HG03025 (cell line): Measurements from ENCODE around the gene PSMD6.

ENCODE experiments used
- ATAC-seq: cut with Tn5 transposase; IDR thresholded peaks from one replicate; pipeline ENCODE4 v1.9.1; 2021; ENCODE audit warnings: mild to moderate bottlenecking, moderate library complexity; ENCODE audit not compliant: unreplicated experiment, low FRiP score

Gene PSMD6

DNA sequence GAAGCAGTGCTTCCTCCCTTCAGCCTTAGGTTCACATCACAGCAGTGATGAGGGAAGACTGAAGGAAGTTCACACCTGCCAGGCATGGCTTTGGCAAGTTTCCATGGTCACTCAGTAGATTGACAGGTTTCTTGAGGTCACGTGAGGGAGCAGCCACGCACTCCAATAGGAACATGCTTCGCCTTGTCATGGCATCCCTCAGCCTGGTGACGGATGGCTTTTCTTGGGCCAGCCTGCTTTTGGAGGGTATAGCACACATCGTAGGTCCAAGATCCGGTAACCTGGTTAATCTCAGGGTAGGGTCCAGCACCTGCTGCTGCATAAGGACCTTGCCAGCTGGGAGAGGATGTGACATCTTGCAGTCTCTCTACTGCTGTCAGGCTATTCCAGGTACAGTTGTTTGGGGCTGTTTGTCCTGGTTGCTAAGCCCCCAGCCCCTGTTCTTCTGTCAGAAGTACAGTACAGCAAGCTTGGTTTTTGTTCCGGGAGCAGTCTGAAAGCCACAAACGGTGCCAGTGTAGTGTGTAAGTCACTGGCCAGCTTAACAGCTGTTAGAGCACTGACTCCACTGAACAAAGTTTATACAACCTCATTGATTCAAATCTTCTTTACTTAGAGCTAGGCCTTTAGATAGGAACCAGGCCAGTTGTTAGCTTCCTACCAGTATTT, 42.3 kb downstream of the PSMD6 start:
- no peak for ATAC-seq

DNA sequence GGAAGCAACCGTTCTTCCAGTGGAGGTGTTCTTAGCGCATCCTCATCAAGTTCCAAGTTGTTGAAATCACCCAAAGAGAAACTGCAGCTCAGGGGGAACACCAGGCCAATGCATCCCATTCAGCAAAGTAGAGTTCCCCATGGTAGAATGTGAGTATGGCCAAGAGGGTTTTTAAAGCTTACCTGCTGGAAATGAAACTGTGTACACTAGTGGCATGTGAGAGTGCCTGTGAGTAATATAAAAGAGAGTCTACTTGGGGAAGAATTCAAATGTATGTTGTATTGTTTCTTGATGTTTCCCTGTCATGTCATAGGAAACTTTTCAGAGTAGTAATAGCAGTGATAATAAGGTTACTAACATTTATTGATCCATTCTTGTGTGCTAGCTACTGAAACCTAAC, 43.3 kb downstream of the PSMD6 start:
- no peak for ATAC-seq

DNA sequence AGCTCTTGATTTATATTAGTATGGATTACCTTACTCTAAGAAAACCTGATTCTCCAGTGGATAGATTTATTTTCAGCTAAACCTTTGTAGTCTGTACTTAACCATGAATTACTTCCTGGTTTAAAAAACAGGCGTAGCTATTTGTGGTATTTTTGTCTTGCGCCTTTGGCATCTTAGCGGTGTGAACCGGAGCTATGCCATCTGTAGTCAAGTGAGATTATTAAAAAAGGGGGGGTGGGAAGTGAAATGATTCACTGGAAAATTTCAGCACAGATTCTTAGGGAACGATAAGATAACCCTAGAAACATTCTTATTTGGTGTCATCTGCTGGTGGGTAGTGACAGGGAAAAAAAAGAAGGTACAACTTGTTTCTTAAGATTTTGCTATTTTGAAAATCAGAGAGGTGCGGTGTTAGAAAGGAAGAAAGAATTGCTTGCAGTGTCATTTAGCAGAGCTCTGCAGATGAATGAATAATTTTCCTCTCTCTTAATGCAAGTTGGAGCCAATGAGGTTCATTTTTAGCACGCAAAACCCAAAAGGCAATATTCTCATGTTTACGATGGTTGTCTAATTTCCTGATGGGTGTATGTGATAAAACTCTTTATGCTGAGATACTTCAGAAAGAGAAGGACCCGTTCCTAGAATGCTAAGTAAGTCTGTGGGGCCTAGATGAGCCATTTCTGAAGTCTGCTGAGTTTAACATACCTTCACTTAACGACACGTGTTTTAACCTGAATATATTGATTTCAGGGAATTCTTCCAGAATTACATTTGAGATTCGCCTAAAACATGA, 44.0 kb downstream of the PSMD6 start:
- no peak for ATAC-seq

DNA sequence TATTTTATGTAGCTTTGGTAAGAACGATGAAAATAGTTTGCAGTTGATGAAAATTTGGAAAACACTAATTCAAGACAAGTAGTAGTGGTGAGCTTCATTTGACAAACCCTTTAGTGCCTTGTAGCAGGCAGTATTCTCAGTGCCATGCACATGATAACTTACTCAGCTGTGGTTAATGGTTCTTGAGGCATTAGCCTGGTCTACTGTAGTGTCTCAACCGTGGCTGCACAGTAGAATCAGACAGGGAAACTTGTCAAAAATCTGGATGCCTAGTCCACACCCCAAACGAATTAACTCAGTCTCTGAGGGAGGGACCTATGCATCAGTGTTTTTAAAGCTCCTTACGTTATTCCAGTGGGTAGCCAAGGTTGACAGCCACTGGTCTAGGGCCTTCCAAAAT, 45.4 kb downstream of the PSMD6 start:
- no peak for ATAC-seq

DNA sequence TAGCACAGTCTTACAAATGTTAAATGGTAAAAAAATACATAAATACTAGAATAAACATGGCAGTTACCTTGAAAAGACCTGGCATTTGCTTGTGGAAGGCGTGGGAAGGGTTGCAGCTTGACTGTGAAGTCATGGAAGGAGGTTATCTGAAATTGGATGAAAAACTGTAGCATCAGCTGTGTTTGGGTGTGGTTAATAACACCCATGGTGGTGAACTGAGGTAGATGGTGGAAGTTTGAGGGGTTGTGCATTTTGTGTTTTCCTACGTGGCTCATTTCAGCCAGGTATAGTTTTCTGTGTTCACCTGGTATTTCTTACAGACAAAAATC, 46.5 kb downstream of the PSMD6 start:
- no peak for ATAC-seq

DNA sequence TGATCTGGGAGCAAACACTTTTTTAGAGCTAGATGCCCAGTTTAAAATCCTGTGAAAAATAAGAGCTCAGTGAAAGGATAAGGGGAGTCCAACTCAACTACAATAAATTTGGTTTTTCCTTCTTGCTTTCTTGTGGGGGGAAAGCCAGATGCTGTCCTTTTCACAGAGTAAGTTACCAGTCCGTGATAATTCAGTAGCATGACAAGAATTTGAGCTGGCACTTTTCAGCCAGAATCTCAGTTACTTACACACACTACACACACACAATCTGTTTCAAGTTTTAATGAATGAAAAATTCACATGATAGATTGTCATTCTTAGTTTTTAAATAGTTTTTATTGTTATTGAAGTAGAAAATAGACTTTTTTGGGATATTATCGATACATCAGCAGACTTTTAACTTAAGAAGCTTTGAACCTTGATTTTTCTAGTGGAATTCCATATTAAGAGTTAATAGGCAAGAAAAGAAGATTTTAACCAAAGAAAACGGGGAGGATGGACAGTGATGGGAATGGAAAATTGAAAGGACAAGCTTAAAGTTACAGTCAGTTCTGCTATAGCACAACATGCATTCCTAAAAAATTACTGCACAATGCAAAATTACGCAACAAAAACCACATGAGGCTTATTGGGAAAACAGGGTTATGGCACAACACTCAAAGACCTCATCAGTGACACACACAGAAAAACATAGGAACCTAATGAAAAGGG, 47.0 kb downstream of the PSMD6 start:
- no peak for ATAC-seq

- no peak for ATAC-seq
These were observed 47.6 kb downstream of the PSMD6 start for GRCh38 chr3:63975723-63976122.

GRCh38 chr3:63974451-63974850, 48.8 kb downstream of the PSMD6 start:
- ATAC-seq = no peak

- ATAC-seq = no peak
These were observed 49.9 kb downstream of the PSMD6 start for GRCh38 chr3:63973406-63973805.

DNA sequence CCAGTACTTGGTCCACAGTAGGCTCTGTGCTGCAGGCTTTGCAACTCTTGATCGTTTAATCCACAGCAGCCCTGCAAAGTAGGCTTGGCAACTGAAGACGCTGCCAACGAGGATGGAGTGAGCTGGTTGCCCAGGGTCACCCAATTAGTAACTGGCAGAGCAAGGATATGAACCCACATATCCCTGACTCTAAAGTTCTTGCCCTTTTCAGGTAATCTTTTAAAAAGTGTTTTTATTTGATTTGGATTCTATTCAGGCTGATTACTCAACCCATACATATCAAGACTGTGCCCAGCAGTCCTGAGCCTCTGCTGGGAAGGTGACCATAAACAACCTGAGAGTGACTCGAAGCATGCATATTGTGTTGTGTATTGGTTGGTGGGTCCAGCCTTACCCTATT, 50.3 kb downstream of the PSMD6 start:
- no peak for ATAC-seq

DNA sequence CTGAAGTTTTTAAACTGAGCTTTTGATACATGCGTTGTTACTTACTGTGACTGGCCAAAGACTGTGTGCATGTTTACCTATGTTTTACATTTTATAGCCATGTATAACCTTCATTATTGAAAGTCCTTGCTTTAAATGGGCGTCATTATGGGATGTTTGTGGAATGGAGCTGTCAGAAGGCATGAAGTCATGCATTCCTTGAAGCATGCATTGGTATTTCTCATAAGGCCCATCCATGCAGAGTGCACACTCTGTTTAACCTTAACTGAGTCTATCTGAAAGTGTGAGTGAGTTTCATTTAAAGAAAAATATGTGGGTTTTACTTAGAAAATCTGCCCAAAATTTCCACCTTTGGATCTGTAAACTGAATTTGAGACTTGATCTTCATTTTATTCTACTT, 51.1 kb downstream of the PSMD6 start:
- ATAC-seq = no peak

DNA sequence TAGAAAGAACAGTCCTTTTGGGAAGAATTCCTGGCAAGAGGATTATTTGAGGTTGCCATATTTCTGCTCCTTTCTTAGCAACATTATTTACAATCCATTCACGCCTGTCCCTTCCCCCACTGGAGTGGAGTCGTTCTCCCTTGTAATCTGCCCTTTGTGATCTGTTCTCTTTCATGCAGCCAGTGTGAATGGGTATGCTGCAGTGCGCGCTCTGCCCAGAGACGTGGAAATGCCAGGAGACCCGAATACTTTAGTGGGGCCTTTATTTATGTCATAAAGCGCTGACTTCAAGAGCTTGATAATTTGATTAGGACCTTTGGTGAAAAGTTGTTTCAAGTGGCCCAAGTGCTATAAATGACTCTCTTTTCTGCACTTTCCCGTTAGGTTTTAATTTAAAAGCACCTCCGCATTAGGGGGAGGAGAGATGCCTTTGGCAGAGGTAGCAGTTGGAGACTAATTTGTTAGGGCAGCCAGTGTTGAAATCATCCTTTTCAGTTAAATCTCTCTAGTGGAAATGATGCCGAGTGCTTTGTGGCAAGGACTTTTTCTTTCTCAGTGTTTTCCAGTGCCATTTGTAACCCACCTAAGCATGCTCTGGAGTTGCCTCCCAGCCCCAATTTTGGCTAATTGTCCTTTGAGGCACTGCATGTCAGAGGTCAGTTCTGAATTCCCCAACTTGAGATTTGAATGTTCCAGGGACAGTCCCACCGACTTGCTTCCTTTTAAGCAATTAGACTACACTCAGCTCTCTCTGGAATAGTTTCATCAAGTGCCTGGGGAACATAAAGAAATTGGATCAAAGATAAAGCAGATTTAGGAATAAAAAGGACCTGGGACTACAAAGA, 52.4 kb downstream of the PSMD6 start:
- ATAC-seq = no peak

- ATAC-seq = no peak
These were observed 53.4 kb downstream of the PSMD6 start for GRCh38 chr3:63969876-63970275.

DNA sequence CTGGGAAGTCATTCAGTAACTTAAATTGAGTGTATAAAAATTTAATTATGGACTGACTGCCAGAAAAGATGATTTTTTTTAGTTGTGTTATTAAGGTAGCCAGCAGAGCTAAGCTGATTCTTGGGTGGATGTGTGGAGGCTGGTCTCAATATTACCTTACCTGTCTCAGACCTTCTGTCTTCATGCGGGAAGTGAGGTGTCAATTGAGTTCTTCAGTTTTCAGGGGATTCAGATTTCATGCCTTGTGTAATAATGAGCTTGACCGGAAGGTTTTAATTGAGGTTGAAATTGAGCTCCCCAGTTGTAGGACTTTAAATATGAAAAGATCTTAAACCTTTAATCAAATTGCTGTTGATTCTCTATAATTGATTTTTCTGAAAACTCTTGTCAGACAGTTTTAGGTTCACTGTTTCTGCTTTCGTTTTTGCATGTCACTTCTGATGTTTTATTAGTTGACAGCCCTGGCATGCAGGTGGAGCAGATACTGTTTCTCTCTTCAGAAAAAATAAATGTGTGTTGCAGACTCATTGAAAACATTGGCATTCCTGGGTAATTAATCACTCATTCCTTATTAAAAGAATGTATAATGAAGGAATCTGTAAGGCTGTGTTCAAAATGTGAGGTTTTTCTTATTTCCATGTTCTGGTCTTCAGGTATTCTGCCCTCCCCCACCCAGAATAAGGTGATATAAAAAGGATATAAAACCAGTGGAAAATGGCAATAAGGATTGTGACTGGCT, 54.5 kb downstream of the PSMD6 start:
- ATAC-seq = peak; percentile 13

DNA sequence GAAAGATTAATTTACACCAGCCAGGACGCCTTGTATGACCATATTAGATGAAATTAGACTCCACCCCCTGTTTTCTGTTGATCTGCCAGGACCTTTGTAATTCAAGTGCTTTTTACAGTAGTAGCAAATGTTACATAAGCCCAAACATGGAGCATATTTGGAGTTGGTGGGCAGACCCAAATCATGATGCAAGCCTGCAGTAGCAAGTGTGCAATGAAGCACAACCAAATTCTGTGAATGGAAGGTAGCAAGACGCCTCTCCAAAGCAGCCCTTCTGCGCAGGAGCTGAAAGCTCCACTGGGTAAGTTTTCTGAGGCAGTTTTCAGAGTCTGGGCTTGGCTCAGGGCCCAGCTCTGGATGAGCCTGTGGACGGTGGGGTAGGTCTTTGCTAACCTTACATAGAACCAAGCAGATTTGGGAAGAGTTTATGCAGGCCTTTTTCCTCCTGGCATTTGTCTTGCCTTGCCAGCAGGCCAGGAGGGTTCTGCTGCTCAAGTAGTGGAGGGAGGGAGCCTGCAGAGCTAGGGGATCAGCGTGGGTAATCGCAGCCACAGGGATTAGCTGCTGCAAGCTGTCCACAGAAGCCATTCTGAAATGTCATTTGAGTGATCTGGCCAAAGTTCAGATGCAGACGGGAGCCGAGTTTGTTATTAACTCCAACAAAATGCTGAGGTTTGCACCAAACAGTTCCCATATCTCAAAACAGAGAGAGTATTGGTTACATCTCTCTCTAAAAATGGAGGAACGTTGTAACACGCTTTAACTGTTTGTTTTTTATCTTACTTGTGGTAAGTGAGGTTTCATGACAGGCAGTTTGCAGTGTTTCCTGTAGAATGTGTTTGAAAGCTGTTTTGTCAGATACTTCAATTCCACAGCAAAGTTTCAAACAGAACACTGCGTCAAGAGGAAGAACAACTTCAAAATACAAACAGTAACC, 55.4 kb downstream of the PSMD6 start:
- ATAC-seq = peak; percentile 66

GRCh38 chr3:63966871-63967270, 56.4 kb downstream of the PSMD6 start:
- ATAC-seq = no peak

DNA sequence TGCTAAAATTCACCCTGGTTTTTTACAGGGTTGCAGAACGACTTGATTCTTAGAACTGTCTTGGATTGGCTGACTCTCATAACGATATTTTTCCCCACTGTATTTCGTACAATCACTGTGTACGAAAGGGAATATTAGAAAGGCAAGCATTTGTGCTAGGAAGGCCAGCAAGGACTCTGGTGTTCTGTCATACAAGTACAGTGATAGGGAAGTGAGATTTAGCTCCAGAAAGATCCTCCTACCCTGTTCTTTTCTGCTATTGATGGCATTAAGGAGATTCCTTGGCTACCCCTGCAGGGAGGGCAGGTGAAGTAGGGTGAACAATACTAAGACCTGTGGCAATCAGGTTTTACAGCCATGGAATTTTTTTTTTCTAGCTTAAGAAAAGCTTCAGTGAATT, 57.3 kb downstream of the PSMD6 start:
- no peak for ATAC-seq

DNA sequence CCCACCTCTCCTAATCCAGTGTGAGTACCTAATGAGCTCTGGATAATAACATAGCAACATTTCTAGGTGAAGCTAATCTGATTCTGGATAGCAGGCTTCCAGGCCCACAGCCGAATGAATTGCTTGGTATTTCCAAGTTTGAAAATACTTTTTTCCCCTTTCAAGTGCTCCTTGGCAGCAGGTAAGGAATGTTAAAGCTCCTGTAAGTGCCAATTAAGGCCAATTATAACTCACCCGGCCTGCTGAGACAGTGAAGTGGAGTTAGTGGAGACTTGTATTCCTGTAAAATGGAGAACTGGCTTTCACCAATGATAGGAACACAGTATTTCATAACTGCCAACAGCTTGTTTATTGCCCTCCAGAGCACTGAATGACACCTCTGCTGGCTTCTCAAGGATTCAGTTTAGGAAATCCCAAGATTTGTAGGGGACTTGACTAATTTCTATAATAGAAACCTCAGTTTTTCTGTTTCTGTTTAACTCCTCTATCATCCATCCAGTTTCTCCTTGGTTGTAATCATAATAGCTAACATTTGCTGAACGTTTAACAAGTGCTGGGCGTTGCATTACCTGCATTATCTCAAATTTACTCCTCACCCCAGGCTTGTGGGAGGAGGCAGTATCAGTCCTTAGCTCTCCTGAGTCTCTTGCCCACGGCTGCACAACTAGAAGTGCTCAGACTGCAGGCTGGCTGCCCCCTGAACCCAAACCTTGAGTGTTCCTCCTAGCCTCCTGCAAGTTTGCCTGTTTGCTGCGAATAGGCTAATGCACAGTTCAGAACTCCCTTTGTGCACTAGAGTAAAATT, 58.4 kb downstream of the PSMD6 start:
- ATAC-seq = no peak
